Measurements from ENCODE around the gene SOAT2.
A peak's percentile ranks its signal among the peaks of the same experiment; 100 is the strongest.
"Not testable (repeated sequence)": the region's sequence is repeated elsewhere in the genome, so short reads cannot be mapped to it uniquely, and the experiment has no call there.

SOAT2 gene

GRCh38 chr12:53086361-53086760, 16.9 kb upstream of the SOAT2 start:
- DNase-seq (ENCODE audit: low spot score) = no peak

DNA sequence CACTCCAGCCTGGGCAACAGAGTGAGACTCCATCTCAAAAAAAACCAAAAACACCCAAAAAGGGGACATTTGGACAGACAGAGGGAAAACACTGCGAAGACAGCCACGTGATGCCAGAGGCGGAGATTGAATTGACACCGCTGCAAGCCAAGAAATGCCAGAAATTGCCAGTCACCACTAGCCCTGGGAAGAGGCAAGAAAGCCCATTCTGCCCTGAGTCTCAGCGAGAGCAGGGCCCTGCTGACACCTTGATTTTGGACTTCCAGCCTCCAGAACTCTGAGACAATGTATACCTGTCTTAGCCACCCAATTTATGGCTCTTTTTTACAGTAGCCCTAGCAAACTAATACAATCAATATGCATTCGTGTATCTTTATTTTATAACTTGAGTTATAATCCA, 13.2 kb upstream of the SOAT2 start:
- no peak for DNase-seq (ENCODE audit: low spot score)

- no peak for DNase-seq (ENCODE audit: low spot score)
Measured at GRCh38 chr12:53090554-53090953, 12.7 kb upstream of the SOAT2 start.

DNA sequence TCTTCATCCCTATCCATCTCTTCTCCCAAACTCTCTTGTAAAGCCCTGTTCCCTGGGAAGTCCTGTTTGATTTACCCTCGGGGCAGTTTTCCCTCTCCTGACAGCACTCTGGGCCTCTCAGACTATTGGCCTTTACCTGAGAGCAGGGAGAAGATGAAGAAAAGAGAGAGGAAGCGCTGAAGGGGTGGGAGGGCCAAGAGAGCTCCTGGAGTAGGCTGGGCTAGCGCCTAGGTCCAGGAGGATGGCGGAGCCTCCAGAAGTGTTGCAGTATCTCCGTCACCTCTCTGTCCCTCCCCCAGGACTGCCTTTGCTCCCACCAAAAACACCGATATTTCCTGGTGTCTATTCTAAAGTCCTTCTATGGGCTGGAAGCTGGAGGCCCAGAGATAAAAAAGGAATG, 11.5 kb upstream of the SOAT2 start:
- no peak for DNase-seq (ENCODE audit: low spot score)

- no peak for DNase-seq (ENCODE audit: low spot score)
Measured at GRCh38 chr12:53093777-53094393, 9.4 kb upstream of the SOAT2 start.

- no peak for DNase-seq (ENCODE audit: low spot score)
Measured at GRCh38 chr12:53094394-53094787, 8.9 kb upstream of the SOAT2 start.

DNA sequence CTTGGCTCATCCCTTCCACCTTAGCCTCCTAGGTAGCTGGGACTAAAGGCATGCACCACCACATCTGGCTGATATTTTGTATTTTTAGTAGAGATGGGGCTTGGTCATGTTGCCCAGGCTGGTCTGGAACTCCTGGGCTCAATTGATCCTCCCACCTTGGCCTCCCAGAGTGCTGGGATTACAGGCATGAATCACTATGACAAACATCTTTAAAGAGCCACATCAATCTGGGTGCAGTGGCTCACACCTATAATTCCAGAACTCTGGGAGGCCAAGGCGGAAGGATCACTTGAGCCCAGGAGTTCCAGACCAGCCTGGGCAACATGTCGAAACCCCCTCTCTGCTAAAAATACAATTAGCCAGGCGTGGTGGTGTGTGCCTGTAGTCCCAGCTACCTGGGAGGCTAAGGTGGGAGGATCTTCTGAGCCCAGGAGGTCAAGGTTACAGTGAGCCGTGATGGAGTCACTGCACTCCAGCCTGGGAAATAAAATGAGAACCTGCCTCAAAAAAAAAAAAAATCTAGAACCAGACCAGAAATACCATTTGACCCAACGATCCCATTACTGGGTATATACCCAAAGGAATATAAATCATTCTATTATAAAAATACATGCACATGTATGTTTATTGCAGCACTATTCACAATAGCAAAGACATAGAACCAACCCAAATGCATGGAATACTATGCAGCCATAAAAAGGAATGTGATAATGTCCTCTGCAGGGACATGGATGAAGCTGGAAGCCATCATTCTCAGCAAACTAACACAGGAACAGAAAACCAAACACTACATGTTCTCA, 8.3 kb upstream of the SOAT2 start:
- DNase-seq (ENCODE audit: low spot score) = not testable (repeated sequence)

DNA sequence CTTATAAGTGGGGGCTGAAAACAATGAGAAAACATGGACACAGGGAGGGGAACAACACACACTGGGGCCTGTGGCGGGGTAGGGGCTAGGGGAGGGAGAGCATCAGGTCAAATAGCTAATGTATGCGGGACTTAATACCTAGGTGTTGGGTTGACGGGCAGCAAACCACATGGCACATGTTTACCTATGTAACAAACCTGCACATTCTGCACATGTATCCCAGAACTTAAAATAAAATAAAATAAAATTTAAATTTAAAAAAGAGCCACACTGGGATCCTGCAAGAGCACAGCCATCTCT, 7.7 kb upstream of the SOAT2 start:
- DNase-seq (ENCODE audit: low spot score) = not testable (repeated sequence)

DNA sequence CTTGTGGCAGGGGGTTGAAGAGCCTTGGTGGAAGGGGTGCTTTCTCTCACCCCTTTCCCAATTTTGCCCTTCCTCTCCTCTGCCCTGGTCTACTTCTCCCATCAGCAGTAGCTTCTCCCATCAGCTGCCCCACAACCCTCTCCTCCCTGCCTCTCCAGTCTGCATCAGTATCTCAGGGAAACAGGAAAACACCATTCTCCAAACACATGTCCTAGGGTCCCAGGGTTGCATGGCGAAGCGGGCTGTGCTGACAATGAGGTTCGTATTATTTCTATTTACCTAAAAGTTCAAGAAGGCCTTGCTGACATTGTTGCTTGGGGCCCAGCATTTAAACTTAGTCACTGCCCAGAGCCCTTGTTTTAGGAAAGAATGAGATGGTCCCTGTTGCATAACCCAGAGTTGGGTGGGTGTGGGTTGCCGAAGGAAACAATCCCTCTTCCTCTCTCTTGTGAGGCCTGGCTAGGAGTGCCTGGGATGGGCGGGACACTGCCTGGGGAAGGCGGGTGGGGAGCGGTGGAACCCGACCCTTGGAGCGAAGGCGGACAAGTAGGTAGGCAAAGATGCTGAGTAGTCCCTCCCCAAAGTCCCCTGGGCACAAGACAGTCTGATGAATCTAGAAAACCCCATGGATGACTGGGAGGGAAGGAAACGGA, 7.1 kb upstream of the SOAT2 start:
- DNase-seq (ENCODE audit: low spot score) = no peak

DNA sequence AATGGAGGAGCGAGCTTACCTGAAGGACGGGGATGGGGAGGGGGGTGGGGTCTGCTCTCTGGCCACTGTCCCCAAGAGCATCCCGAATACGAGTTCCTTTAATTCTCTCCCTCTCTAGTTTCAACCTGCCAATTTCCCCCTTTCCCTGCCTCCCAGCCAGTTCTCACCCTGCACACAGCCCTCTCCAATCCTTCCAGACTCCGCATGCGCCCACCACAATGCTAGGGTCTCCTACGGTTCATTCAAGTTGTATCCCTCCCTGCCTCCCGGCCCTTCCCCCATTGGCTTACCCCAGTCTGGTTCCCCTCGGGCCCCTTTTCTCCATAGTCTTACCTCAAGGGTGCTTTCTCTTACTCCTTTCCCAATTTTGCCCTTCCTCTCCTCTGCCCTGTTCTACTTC, 6.5 kb upstream of the SOAT2 start:
- no peak for DNase-seq (ENCODE audit: low spot score)

GRCh38 chr12:53097207-53097563, 6.1 kb upstream of the SOAT2 start:
- DNase-seq (ENCODE audit: low spot score) = no peak

GRCh38 chr12:53097564-53098353, 5.5 kb upstream of the SOAT2 start, which contains the start of gene IGFBP6:
Gene IGFBP6, plus strand, starts transcription at chr12:53097667. Its CDS starts 51 bp downstream, at chr12:53097718.
- no peak for DNase-seq (ENCODE audit: low spot score)

- no peak for DNase-seq (ENCODE audit: low spot score)
Measured at GRCh38 chr12:53098354-53098981, 4.8 kb upstream of the SOAT2 start.

- DNase-seq (ENCODE audit: low spot score) = peak; percentile 78
Measured at GRCh38 chr12:53099071-53099882, 4.0 kb upstream of the SOAT2 start.

DNA sequence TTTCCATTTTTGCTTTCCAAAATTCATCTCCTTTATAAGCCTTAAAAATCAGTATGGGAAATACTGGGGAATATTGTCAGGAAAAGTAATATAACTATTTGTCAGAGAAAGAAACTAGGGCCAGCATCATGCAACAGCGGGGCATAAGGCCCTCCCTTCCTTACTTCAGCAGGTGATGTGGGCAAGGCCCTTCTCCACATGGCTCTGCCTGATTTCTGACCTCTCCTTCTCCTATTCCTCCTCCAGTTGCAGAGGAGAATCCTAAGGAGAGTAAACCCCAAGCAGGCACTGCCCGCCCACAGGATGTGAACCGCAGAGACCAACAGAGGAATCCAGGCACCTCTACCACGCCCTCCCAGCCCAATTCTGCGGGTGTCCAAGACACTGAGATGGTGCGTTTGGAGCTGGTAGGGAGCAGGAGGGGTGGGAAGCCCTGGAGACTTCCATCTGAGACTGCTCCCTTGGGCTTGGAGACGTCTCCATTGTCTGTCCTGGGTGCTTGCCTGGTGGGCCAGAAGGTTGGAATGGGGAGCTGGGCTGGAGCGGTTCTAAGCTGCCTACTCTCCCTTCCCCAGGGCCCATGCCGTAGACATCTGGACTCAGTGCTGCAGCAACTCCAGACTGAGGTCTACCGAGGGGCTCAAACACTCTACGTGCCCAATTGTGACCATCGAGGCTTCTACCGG, 2.7 kb upstream of the SOAT2 start:
- DNase-seq (ENCODE audit: low spot score) = no peak

DNA sequence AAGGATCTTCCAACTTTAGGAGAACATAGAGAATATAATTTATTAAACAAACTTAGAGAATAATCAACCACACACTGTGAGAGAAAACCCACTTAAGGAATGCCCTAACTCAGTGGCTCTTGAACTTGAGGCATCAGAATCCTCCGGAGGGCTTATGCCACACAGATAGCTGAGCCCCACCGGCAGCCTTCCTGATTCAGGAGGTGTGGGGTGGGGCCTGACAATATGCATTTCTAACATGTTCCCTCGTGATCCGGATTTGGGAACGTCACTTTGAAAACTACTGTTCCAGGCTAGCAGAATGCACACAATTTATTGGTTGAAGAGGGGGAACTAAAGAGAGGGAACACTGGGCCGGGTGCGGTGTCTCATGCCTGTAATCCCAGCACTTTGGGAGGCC, 2.0 kb upstream of the SOAT2 start:
- no peak for DNase-seq (ENCODE audit: low spot score)

DNA sequence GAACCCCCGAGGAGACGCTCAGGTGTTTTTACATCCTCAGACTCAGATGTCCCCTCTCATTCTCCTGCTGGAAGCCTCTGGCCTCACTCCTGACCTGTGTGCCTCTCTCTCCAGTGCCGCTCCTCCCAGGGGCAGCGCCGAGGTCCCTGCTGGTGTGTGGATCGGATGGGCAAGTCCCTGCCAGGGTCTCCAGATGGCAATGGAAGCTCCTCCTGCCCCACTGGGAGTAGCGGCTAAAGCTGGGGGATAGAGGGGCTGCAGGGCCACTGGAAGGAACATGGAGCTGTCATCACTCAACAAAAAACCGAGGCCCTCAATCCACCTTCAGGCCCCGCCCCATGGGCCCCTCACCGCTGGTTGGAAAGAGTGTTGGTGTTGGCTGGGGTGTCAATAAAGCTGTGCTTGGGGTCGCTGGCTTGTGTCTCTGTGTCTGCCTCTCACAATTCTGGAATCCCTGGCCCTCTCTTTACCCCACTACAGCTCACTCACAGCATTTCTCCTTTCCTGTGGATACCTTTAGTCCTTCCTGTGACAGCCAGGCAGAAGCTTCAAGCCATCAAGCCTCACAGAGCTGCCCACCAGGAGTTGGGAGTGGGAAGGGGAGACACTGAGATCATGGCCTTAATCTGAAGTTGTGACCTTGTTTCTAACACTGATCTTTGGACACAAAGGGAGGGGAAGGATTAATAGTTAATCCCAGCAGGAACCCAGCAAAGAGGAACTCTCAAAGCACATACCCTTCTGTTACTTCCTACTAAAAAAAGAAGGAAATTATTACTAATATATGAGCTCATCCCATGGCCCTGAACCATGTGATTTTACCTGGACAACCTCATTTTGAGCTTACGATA, 1.1 kb upstream of the SOAT2 start:
- DNase-seq (ENCODE audit: low spot score) = no peak

DNA sequence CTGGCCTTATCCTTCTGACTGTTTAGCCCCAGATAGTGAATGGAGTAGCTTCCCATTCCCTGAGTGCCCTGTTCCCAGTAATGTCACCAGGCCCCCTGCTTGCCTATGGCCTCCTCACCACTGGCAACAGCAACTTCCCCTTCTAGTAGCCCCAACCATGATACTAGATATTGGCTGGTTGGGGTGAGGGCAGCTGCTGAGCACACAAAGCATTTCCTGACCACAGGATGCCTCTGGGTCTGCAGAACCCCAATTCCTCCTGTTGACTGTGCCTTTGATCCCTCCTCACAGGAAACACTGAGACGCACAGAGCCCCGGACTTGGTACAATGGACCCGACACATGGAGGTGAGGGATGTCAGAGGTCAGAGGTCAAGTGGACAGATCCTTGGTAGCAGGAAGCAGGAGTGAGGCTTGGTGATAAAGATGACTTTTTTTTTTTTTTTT, 597 bp downstream of the SOAT2 start:
- DNase-seq (ENCODE audit: low spot score) = no peak

DNA sequence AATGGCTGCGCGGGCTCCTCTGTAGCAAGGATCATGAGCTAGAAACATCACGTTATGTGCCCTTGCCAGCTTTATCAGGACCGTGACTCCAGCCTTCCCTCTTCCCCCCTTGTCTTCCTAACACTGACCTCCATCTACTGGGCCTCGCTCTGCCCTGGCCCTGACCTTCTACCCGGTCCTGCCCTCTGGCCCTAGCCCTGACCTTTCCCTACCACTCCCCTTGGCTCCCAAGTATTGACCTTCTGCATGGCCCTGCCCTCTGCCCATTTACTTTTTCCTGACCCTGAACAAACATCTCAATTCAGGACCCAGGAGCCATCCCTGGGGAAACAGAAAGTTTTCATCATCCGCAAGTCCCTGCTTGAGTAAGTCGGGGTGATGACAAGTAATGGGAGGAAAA, 2.0 kb downstream of the SOAT2 start:
- DNase-seq (ENCODE audit: low spot score) = no peak

Data from hematopoietic multipotent progenitor cell treated with erythropoietin and hydrocortisone succinate and interleukin-3 and kit ligand, for 15 days (in vitro differentiated cells).